ENCODE data around the gene KCNJ10. TPM values are rescaled to one million over a fixed set of nuclear protein-coding genes. Genes with fewer than 3 reads are reported as not detected.

KCNJ10 gene
- total and polyA plus RNA-seq, 2 of the 13 experiments (the other 11 are each of a cell fraction or from before 2014, with no cell fraction given): 4.4 to 10.3 TPM

DNA sequence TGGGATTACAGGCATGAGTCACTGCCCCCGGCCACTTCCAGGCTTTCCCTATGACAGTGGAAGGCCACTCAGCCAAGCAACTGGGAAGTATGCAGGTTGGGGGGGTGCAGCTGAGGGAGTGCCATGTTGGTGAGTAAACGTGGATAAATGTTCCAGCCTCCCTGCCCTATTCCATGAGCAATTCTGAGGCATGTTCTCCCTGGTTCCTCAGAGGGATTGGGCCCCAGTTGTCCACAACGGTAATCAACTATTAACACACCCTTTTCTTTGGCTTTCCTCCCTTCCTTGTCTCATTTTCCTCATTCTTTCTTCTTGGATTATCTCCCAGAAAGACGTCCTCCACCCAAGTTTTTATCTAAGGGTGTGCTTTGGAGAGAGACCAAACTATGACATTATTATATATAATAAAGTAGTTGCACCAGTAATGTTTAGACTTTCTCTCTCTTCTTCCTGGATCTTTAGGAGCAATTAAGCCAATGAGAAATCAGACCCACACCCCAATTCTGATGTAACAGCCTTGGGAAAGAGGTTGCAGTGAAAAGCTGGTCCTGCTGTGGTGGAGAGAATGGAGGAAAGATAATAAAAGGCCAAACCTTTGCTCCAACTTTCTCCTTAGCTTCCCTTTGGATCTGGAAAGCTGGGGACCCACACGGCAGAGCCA, 109.1 kb downstream of the KCNJ10 start:
- Histone ChIP-seq H3K79me2 (ENCODE audit: insufficient read depth, low read length) (no peaks in the 10 kb centered on the region), H3K4me2 (ENCODE audit: low read depth, low read length) (no peak overlapping the region), H3K4me1 (ENCODE audit: insufficient read depth, low read length) (no peaks in the 10 kb centered on the region), H3K9me3 (ENCODE audit: low read length) (no peaks in the 10 kb centered on the region), H2AFZ (ENCODE audit: low read length) (no peak overlapping the region), H3K4me3 (replicated peaks in 1 of 3; ENCODE audit: insufficient read depth in 1 of 3, low read depth in 2 of 3, low read length in 3 of 3) (no peak overlapping the region), H4K20me1 (ENCODE audit: insufficient read depth, low read length) (no peaks in the 10 kb centered on the region), H3K27ac (ENCODE audit: extremely low read length, insufficient read depth, low read length) (no peak overlapping the region), H3K27me3 (ENCODE audit: control insufficient read depth in 1 of 2, insufficient read depth in 2 of 2, low read length in 2 of 2) (peaks cover 0 to 25% of the 10 kb centered on the region in 2 experiments; a peak in 3 of 5 replicates), H3K9ac (ENCODE audit: insufficient read depth, low read depth, low read length) (no peak overlapping the region), H3K36me3 (replicated peaks in 1 of 2; ENCODE audit: control insufficient read depth in 1 of 2, insufficient read depth in 2 of 2, low read length in 2 of 2) (no peaks in the 10 kb centered on the region)
- intact Hi-C loops (cut with micrococcal nuclease; ENCODE audit: unreplicated experiment): no loop called here
- CTCF ChIA-PET (ENCODE audit: low intra/inter-chr PET ratio, low total read pairs): no interaction called here
- in situ Hi-C loops (cut with HindIII; ENCODE audit: extremely low pct_ligation_motif_present, low pct_unique_long_range_greater_than_20kb): no loop called here
- no peak for TF ChIP-seq GTF3A (CRISPR knock-in tag; conservative IDR thresholded peaks at IDR 0.05)
- TF ChIP-seq EED (CRISPR knock-in tag; IDR thresholded peaks at IDR 0.05): no peak
- no peak for TF ChIP-seq PCBP1 (IDR thresholded peaks at IDR 0.05; ENCODE audit: borderline replicate concordance, low read depth, low read length)
- no peak for TF ChIP-seq ZNF343 (CRISPR knock-in tag; IDR thresholded peaks at IDR 0.05)
- TF ChIP-seq, protein P1, sequence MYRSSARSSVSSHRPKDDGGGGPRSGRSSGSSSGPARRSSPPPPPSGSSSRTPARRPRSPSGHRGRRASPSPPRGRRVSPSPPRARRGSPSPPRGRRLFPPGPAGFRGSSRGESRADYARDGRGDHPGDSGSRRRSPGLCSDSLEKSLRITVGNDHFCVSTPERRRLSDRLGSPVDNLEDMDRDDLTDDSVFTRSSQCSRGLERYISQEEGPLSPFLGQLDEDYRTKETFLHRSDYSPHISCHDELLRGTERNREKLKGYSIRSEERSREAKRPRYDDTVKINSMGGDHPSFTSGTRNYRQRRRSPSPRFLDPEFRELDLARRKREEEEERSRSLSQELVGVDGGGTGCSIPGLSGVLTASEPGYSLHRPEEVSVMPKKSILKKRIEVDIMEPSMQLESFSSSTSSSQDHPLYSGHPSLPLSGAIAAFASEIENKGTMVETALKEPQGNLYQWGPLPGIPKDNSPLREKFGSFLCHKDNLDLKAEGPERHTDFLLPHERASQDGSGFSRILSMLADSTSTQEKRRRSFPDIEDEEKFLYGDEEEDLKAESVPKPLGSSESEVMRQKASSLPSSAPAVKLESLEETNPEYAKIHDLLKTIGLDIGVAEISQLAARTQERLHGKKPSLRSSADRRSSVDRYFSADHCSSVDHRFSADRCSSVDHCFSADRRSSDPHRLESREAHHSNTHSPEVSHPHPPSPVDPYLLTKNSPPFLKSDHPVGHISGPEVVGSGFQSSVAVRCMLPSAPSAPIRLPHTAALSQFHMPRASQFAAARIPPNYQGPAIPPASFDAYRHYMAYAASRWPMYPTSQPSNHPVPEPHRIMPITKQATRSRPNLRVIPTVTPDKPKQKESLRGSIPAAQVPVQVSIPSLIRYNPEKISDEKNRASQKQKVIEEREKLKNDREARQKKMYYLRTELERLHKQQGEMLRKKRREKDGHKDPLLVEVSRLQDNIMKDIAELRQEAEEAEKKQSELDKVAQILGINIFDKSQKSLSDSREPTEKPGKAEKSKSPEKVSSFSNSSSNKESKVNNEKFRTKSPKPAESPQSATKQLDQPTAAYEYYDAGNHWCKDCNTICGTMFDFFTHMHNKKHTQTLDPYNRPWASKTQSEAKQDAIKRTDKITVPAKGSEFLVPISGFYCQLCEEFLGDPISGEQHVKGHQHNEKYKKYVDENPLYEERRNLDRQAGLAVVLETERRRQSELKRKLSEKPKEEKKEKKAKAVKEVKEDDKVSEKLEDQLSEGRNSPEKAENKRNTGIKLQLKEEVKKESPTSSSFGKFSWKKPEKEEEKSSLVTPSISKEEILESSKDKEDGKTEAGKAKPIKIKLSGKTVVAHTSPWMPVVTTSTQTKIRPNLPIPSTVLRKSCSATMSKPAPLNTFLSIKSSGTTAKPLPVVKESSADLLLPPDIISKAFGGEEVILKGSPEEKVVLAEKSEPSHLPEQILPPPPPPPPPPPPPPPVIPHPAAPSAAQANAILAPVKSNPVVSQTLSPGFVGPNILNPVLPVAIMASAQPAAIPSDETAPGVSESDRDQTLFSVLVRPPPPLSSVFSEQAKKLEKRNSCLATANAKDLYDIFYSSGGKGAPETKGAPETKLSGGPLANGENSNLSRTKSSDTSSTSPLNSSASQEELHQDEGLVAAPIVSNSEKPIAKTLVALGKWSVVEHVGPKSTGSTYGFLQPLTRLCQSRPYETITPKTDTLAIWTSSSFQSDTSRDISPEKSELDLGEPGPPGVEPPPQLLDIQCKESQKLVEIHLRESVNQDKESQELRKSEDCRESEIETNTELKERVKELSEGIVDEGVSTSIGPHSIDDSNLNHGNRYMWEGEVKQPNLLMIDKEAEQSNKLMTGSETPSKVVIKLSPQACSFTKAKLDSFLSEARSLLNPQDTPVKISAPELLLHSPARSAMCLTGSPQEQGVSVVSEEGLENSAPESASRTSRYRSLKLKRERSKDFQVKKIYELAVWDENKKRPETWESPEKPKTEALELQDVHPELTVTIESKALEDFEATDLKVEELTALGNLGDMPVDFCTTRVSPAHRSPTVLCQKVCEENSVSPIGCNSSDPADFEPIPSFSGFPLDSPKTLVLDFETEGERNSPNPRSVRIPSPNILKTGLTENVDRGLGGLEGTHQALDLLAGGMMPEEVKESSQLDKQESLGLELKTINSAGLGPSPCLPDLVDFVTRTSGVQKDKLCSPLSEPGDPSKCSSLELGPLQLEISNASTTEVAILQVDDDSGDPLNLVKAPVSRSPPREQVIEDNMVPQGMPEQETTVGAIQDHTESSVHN (CRISPR knock-in tag; IDR thresholded peaks at IDR 0.05): no peak
- TF ChIP-seq, protein P2, sequence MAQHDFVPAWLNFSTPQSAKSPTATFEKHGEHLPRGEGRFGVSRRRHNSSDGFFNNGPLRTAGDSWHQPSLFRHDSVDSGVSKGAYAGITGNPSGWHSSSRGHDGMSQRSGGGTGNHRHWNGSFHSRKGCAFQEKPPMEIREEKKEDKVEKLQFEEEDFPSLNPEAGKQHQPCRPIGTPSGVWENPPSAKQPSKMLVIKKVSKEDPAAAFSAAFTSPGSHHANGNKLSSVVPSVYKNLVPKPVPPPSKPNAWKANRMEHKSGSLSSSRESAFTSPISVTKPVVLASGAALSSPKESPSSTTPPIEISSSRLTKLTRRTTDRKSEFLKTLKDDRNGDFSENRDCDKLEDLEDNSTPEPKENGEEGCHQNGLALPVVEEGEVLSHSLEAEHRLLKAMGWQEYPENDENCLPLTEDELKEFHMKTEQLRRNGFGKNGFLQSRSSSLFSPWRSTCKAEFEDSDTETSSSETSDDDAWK (CRISPR knock-in tag; IDR thresholded peaks at IDR 0.05): no peak
- TF ChIP-seq, protein P3, sequence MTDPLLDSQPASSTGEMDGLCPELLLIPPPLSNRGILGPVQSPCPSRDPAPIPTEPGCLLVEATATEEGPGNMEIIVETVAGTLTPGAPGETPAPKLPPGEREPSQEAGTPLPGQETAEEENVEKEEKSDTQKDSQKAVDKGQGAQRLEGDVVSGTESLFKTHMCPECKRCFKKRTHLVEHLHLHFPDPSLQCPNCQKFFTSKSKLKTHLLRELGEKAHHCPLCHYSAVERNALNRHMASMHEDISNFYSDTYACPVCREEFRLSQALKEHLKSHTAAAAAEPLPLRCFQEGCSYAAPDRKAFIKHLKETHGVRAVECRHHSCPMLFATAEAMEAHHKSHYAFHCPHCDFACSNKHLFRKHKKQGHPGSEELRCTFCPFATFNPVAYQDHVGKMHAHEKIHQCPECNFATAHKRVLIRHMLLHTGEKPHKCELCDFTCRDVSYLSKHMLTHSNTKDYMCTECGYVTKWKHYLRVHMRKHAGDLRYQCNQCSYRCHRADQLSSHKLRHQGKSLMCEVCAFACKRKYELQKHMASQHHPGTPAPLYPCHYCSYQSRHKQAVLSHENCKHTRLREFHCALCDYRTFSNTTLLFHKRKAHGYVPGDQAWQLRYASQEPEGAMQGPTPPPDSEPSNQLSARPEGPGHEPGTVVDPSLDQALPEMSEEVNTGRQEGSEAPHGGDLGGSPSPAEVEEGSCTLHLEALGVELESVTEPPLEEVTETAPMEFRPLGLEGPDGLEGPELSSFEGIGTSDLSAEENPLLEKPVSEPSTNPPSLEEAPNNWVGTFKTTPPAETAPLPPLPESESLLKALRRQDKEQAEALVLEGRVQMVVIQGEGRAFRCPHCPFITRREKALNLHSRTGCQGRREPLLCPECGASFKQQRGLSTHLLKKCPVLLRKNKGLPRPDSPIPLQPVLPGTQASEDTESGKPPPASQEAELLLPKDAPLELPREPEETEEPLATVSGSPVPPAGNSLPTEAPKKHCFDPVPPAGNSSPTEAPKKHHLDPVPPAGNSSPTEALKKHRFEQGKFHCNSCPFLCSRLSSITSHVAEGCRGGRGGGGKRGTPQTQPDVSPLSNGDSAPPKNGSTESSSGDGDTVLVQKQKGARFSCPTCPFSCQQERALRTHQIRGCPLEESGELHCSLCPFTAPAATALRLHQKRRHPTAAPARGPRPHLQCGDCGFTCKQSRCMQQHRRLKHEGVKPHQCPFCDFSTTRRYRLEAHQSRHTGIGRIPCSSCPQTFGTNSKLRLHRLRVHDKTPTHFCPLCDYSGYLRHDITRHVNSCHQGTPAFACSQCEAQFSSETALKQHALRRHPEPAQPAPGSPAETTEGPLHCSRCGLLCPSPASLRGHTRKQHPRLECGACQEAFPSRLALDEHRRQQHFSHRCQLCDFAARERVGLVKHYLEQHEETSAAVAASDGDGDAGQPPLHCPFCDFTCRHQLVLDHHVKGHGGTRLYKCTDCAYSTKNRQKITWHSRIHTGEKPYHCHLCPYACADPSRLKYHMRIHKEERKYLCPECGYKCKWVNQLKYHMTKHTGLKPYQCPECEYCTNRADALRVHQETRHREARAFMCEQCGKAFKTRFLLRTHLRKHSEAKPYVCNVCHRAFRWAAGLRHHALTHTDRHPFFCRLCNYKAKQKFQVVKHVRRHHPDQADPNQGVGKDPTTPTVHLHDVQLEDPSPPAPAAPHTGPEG (CRISPR knock-in tag; IDR thresholded peaks at IDR 0.05): no peak
- no TSS peak for BruUV-seq (replicated peaks)
- POLR2A ChIA-PET: no interaction called here
- 32% methylated on average over 4 of the region's 5 CpGs for WGBS (ENCODE audit: low lambda C conversion rate)
- FAIRE-seq (no peak), ATAC-seq (no peak), DNase-seq (ENCODE audit: low spot score) (no peak)

Data from HepG2 (cell line).